ENCODE results near the gene ZG16.

Gene ZG16

DNA sequence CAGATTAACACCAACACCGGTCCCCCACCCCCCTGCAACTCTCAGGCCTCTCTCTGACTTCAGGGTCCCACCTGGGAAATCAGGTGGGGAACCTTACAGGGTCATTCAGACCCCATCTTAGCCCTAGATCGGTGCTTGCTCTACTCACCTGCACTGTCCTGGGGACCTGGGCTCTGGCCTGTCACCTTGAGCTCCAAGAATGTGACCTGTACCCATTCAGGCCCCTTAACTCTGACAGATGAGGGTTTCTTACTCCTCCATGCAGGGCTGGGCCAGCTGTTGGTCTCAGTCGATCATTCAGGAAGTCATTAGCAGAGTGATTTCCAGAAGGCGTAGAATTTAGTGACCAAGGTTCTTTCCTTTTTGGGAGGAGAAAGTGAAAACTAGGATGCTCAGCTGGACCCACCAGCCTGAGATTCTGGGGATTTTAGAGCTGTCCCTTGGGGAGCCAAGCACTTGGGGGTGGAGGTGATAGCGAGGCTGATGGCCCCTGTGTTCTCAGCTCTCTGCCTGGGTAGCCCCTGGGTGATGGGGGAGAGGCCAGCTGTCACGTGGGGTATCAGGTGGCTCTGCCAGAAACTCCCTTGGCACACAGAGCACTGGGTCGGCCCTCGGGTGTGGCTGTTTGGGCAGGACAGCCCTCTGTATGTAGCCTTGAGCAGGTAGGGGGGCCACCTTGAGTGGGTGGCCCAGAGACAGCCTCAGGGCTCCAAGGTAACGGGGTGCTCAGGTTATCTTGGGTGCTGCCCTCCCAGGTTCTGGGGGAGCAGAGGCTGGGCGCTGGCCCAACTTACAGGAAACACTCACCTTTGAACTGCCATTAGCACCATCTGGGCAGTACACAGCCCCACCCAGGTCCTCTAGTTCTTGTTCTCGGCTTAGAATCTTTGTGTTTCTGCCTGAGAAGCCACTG, 42.9 kb downstream of the ZG16 start:
- peaks cover 33% of the 10 kb centered on the region for H3K36me3 ChIP-seq (ENCODE audit: control insufficient read depth, insufficient read depth, low read length)
- no peaks in the 10 kb centered on the region for H3K9me3 ChIP-seq (ENCODE audit: control insufficient read depth, insufficient read depth, low read length)
- peaks cover 8% of the 10 kb centered on the region for H3K4me1 ChIP-seq (ENCODE audit: control insufficient read depth, insufficient read depth, low read length)
- H3K9ac ChIP-seq (ENCODE audit: low read depth, low read length) = no peak overlapping the region
- H3K4me3 ChIP-seq (ENCODE audit: low read depth, low read length) = no peak overlapping the region
- H3K27me3 ChIP-seq (ENCODE audit: control insufficient read depth, insufficient read depth, low read length) = no peaks in the 10 kb centered on the region
- peak overlapping the region; percentile 2 for H3K27ac ChIP-seq (ENCODE audit: low read depth, low read length)

DNA sequence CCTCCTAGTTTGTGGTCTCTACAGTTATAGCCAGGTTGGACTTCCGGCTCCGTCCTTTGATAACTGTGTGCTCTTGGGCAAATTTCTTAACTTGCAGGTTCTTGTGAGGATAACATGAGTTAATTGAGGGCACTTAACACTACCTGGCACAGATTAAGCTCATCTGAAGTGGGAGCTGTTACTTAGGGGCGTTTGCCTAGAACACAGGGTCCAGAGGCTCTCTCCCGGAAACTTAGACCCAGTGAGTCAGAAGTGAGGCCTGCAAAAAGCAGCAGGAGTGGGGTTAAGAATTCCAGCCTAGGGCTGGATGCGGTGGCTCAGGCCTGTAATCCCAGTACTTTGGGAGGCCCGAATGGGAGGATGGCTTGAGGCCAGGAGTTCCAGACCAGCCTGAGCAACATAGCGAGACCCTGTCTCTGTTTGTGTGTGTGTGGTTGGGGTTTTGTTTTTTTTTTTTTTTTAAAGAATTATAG, 43.6 kb downstream of the ZG16 start:
- Histone ChIP-seq H3K36me3 (ENCODE audit: control insufficient read depth, insufficient read depth, low read length) (peaks cover 33% of the 10 kb centered on the region), H3K9me3 (ENCODE audit: control insufficient read depth, insufficient read depth, low read length) (no peaks in the 10 kb centered on the region), H3K27me3 (ENCODE audit: control insufficient read depth, insufficient read depth, low read length) (no peaks in the 10 kb centered on the region), H3K27ac (ENCODE audit: low read depth, low read length) (peak overlapping the region; percentile 2), H3K4me1 (ENCODE audit: control insufficient read depth, insufficient read depth, low read length) (peaks cover 8% of the 10 kb centered on the region), H3K4me3 (ENCODE audit: low read depth, low read length) (no peak overlapping the region), H3K9ac (ENCODE audit: low read depth, low read length) (no peak overlapping the region)

DNA sequence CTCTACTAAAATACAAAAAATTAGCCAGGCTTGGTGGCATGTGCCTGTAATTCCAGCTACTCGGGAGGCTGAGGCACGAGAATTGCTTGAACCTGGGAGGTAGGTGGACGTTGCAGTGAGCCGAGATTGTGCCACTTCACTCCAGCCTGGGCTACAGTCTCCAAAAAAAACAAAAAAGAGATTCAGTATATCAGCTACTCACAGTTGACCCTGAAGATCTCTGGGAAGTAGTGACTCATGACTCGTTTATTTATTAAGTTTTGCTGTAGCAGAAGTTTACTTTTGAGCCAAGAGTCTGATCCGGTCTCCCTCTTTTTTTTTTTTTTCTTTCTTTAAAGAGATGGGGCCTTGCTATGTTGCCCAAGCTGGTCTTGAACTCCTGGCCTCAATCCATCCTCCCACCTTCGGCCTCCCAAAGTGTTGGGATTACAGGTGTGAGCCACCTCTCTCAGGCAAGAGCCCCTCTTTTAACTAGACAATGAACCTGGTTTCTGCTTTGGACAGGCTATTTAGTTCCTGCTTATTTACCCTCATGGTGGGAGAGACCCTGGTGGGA, 46.6 kb downstream of the ZG16 start:
- Histone ChIP-seq H3K4me1 (ENCODE audit: control insufficient read depth, insufficient read depth, low read length) (peaks cover 8% of the 10 kb centered on the region), H3K36me3 (ENCODE audit: control insufficient read depth, insufficient read depth, low read length) (peaks cover 15% of the 10 kb centered on the region), H3K9me3 (ENCODE audit: control insufficient read depth, insufficient read depth, low read length) (no peaks in the 10 kb centered on the region), H3K9ac (ENCODE audit: low read depth, low read length) (no peak overlapping the region), H3K27me3 (ENCODE audit: control insufficient read depth, insufficient read depth, low read length) (no peaks in the 10 kb centered on the region), H3K27ac (ENCODE audit: low read depth, low read length) (peak overlapping the region; percentile 30), H3K4me3 (ENCODE audit: low read depth, low read length) (no peak overlapping the region)

DNA sequence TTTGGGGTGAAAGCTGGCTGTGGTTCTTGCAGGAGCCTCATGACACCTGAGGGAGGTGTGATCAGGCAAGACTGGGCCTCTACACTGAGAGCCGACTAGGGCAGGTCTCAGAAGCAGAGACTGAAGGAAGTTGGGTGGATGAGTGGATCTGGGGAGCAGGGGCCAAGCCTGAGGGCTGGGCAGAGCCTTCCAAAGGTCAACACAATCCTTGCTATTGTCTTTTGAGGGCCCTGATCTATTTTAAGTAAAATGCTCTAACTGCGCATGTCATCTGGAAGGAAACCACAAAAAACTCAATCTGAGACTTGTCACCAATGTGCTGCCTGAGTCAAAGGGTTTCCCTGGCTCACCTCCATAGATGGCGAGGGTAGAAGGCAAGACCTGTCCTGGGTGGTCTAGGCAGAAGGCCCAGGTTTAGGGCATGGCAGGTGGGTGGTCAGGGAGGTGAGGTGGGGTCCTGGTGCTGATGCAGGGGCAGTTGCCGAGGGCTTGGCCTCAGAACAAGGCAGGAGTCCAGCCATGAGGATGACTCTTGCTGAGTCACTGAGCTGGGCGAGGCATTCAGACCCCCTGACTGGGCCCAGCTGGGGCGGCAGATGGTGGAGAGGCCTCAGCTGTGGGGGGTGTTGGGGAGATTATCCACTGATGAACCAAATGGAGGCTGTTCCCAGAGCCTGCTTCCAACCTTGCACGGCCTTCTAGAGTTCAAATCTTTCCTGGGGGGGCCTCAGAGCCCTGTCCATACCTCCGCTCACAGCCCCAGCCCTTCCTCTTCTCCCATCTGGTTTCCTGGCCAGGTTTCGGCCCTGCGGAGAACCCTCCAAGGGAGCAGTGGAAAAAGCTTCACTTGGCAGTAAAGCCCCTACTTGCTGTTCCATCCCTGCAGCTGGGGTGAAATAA, 47.3 kb downstream of the ZG16 start:
- Histone ChIP-seq H3K27ac (ENCODE audit: low read depth, low read length) (peak overlapping the region; percentile 30), H3K4me1 (ENCODE audit: control insufficient read depth, insufficient read depth, low read length) (peaks cover 8% of the 10 kb centered on the region), H3K27me3 (ENCODE audit: control insufficient read depth, insufficient read depth, low read length) (no peaks in the 10 kb centered on the region), H3K9ac (ENCODE audit: low read depth, low read length) (no peak overlapping the region), H3K9me3 (ENCODE audit: control insufficient read depth, insufficient read depth, low read length) (no peaks in the 10 kb centered on the region), H3K4me3 (ENCODE audit: low read depth, low read length) (no peak overlapping the region), H3K36me3 (ENCODE audit: control insufficient read depth, insufficient read depth, low read length) (peaks cover 8% of the 10 kb centered on the region; the same call in 1 of the 2 replicates)

DNA sequence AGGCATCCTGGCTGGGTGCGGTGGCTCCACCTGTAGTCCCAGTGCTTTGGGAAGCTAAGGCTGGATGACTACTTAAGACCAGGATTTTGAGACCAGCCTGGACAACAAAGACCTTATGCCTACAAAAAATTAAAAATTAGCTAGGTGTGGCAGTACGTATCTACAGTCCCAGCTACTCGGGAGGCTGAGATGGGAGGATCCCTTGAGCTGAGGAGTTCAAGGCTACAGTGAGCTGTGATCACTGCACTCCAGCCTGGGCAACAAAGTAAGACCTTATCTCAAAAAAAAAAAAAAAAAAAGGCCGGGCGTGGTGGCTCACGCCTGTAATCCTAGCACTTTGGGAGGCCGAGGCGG, 48.3 kb downstream of the ZG16 start:
- H3K36me3 ChIP-seq (ENCODE audit: control insufficient read depth, insufficient read depth, low read length) = no peaks in the 10 kb centered on the region
- no peaks in the 10 kb centered on the region for H3K9me3 ChIP-seq (ENCODE audit: control insufficient read depth, insufficient read depth, low read length)
- H3K4me3 ChIP-seq (ENCODE audit: low read depth, low read length) = no peak overlapping the region
- 0 out of 2 replicates have a peak overlapping the region, but pooled peaks have one; percentile 40 for H3K9ac ChIP-seq (ENCODE audit: low read depth, low read length)
- H3K4me1 ChIP-seq (ENCODE audit: control insufficient read depth, insufficient read depth, low read length) = peaks cover 8% of the 10 kb centered on the region
- no peak overlapping the region for H3K27ac ChIP-seq (ENCODE audit: low read depth, low read length)
- H3K27me3 ChIP-seq (ENCODE audit: control insufficient read depth, insufficient read depth, low read length) = no peaks in the 10 kb centered on the region

DNA sequence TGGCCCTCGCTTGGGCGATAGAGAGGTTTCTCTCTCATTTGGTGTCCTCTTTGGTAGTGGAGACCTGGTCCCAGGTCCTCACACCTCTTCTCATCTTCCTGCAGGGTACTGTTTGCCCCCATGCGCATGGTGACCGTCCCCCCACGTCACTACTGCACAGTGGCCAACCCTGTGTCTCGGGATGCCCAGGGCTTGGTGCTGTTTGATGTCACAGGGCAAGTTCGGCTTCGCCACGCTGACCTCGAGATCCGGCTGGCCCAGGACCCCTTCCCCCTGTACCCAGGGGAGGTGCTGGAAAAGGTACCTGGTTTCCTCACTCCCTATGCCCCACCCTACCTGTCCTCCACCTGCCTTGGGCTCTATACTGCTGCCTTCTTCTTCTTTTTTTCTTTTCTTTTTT, 52.7 kb downstream of the ZG16 start:
- H3K27ac ChIP-seq (ENCODE audit: low read depth, low read length) = no peak overlapping the region
- H3K27me3 ChIP-seq (ENCODE audit: control insufficient read depth, insufficient read depth, low read length) = no peaks in the 10 kb centered on the region
- no peaks in the 10 kb centered on the region for H3K36me3 ChIP-seq (ENCODE audit: control insufficient read depth, insufficient read depth, low read length)
- no peak overlapping the region for H3K9ac ChIP-seq (ENCODE audit: low read depth, low read length)
- no peak overlapping the region for H3K4me3 ChIP-seq (ENCODE audit: low read depth, low read length)
- no peaks in the 10 kb centered on the region for H3K4me1 ChIP-seq (ENCODE audit: control insufficient read depth, insufficient read depth, low read length)
- no peaks in the 10 kb centered on the region for H3K9me3 ChIP-seq (ENCODE audit: control insufficient read depth, insufficient read depth, low read length)

DNA sequence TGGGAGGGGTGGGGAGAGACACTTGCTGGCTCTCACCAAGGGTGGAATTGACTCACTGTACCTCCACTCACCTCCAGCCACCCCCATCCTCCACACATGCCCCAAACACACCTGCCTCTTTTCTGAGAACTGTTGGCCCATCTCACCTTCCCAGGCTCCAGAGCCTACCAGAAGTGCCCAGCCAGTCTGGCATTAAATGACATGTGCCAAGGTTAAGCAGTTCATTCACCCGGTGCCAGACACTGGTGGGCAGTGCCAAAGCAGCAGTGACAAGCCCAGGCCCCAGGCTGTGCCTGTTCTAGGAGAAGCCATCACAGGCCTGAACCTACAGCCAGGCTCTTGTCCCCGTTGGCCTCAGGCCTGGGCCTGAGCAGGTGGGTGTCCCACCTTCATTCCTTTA, 53.4 kb downstream of the ZG16 start:
- H3K27ac ChIP-seq (ENCODE audit: low read depth, low read length) = no peak overlapping the region
- no peaks in the 10 kb centered on the region for H3K9me3 ChIP-seq (ENCODE audit: control insufficient read depth, insufficient read depth, low read length)
- H3K4me3 ChIP-seq (ENCODE audit: low read depth, low read length) = no peak overlapping the region
- H3K27me3 ChIP-seq (ENCODE audit: control insufficient read depth, insufficient read depth, low read length) = no peaks in the 10 kb centered on the region
- no peaks in the 10 kb centered on the region for H3K4me1 ChIP-seq (ENCODE audit: control insufficient read depth, insufficient read depth, low read length)
- no peaks in the 10 kb centered on the region for H3K36me3 ChIP-seq (ENCODE audit: control insufficient read depth, insufficient read depth, low read length)
- no peak overlapping the region for H3K9ac ChIP-seq (ENCODE audit: low read depth, low read length)

All from HUES48 (cell line).